22Rv1 (cell line): ENCODE data around the gene PRTN3.
"Not testable (repeated sequence)": the region's sequence is repeated elsewhere in the genome, so short reads cannot be mapped to it uniquely, and the experiment has no call there.

Source experiments
- CTCF ChIP-seq: fragments of 450-650 bp; IDR thresholded peaks from 2 replicates; pipeline ENCODE4 v1.5.1; 2017; ENCODE audit warnings: mild to moderate bottlenecking
- ZFX ChIP-seq: fragments of 450-650 bp; IDR thresholded peaks from 2 replicates; pipeline ENCODE4 v1.6.1; 2017; ENCODE audit warnings: antibody characterized with exemption, borderline replicate concordance

GRCh38 chr19:853614-854220, 12.9 kb downstream of the PRTN3 start:
- not testable (repeated sequence) for TF ChIP-seq CTCF, ZFX
